ENCODE measurements around the gene TAOK3. TPM values are rescaled to one million over a fixed set of nuclear protein-coding genes. Genes with fewer than 3 reads are reported as not detected.

TAOK3 gene
- total RNA-seq, 1 donor from 2014 or later = 1.1 TPM

DNA sequence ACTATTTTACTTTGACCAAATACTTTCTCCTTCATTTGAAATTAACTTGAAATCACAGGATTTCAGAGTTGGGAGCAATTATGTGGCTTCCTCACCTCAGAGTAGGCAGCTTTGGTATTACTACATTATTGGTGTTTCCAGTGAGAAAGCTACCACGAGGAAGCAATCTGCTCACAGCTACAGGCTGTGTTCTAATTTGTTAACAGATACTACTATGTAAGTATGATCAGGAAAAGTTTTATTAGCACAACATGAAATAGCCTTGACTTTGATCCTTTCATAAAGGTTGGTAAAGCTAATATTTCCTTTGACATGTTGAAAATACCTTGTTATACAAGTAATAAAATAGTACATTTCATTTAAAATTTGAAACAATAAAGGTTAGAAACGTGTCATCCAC is 30.6 kb downstream of the TAOK3 start:
- no peaks in the 10 kb centered on the region for H3F3A ChIP-seq (ENCODE audit: low read depth)

GRCh38 chr12:118337194-118337838 is 35.4 kb downstream of the TAOK3 start:
- no peak overlapping the region for H3K27ac Mint-ChIP-seq
- no peaks in the 10 kb centered on the region for H3K79me2 ChIP-seq (ENCODE audit: low read depth)
- no peak overlapping the region for H3K4me2 ChIP-seq
- no peaks in the 10 kb centered on the region for H3K36me3 Mint-ChIP-seq
- no peak overlapping the region for H3K4me3 Mint-ChIP-seq
- H3K27ac ChIP-seq = no peak overlapping the region
- H4K20me1 ChIP-seq (ENCODE audit: low read depth) = no peaks in the 10 kb centered on the region
- H3K27me3 ChIP-seq = no peaks in the 10 kb centered on the region
- H3K4me1 ChIP-seq = no peaks in the 10 kb centered on the region
- no peaks in the 10 kb centered on the region for H3K9me3 ChIP-seq (ENCODE audit: low read depth)
- no peaks in the 10 kb centered on the region for H3K9me3 Mint-ChIP-seq
- H3K36me3 ChIP-seq = no peaks in the 10 kb centered on the region
- H3K4me3 ChIP-seq = no peak overlapping the region
- no peaks in the 10 kb centered on the region for H3F3A ChIP-seq (ENCODE audit: low read depth)
- no peak overlapping the region for H2AFZ ChIP-seq (replicated peaks)
- H3K4me1 Mint-ChIP-seq = peaks cover 4% of the 10 kb centered on the region
- H3K27me3 Mint-ChIP-seq (ENCODE audit: insufficient read depth, low read depth) = no peaks in the 10 kb centered on the region
- H3K9ac ChIP-seq = no peak overlapping the region
- DNase-seq (ENCODE audit: low spot score) = no peak
- TF ChIP-seq EZH2phosphoT487 (IDR thresholded peaks at IDR 0.05) (no peak), EZH2 (IDR thresholded peaks at IDR 0.05) (no peak)
- TF ChIP-seq, protein P1, sequence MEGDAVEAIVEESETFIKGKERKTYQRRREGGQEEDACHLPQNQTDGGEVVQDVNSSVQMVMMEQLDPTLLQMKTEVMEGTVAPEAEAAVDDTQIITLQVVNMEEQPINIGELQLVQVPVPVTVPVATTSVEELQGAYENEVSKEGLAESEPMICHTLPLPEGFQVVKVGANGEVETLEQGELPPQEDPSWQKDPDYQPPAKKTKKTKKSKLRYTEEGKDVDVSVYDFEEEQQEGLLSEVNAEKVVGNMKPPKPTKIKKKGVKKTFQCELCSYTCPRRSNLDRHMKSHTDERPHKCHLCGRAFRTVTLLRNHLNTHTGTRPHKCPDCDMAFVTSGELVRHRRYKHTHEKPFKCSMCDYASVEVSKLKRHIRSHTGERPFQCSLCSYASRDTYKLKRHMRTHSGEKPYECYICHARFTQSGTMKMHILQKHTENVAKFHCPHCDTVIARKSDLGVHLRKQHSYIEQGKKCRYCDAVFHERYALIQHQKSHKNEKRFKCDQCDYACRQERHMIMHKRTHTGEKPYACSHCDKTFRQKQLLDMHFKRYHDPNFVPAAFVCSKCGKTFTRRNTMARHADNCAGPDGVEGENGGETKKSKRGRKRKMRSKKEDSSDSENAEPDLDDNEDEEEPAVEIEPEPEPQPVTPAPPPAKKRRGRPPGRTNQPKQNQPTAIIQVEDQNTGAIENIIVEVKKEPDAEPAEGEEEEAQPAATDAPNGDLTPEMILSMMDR (IDR thresholded peaks at IDR 0.05) = no peak

More for the DNA sequence above, 30.6 kb downstream of the TAOK3 start:
- Histone ChIP-seq H3K4me3 (no peak overlapping the region), H3K36me3 (no peaks in the 10 kb centered on the region), H4K20me1 (ENCODE audit: low read depth) (no peaks in the 10 kb centered on the region), H3K9me3 (ENCODE audit: low read depth) (no peaks in the 10 kb centered on the region), H3K4me2 (no peak overlapping the region), H3K4me1 (peaks cover 9% of the 10 kb centered on the region), H3K79me2 (ENCODE audit: low read depth) (no peaks in the 10 kb centered on the region), H3K9ac (no peak overlapping the region), H3K27me3 (no peaks in the 10 kb centered on the region), H3K27ac (no peak overlapping the region), H2AFZ (replicated peaks) (no peak overlapping the region)
- Mint-ChIP-seq H3K4me3 (no peak overlapping the region), H3K9me3 (no peaks in the 10 kb centered on the region), H3K4me1 (peaks cover 4% of the 10 kb centered on the region), H3K27me3 (ENCODE audit: insufficient read depth, low read depth) (no peaks in the 10 kb centered on the region), H3K36me3 (no peaks in the 10 kb centered on the region), H3K27ac (no peak overlapping the region)
- TF ChIP-seq, protein P1 (IDR thresholded peaks at IDR 0.05) = no peak
- no peak for TF ChIP-seq EZH2 (IDR thresholded peaks at IDR 0.05)
- no peak for DNase-seq (ENCODE audit: low spot score)

GRCh38 chr12:118336123-118336522 is 36.6 kb downstream of the TAOK3 start:
- H3K36me3 Mint-ChIP-seq = no peaks in the 10 kb centered on the region
- TF ChIP-seq EZH2phosphoT487 (IDR thresholded peaks at IDR 0.05) = no peak
- no peaks in the 10 kb centered on the region for H3K36me3 ChIP-seq
- H3K9me3 ChIP-seq (ENCODE audit: low read depth) = no peaks in the 10 kb centered on the region
- H3K4me2 ChIP-seq = no peak overlapping the region
- H3K9me3 Mint-ChIP-seq = no peaks in the 10 kb centered on the region
- no peak overlapping the region for H2AFZ ChIP-seq (replicated peaks)
- H3K27me3 Mint-ChIP-seq (ENCODE audit: insufficient read depth, low read depth) = no peaks in the 10 kb centered on the region
- no peak overlapping the region for H3K9ac ChIP-seq
- H3K79me2 ChIP-seq (ENCODE audit: low read depth) = no peaks in the 10 kb centered on the region
- no peaks in the 10 kb centered on the region for H4K20me1 ChIP-seq (ENCODE audit: low read depth)
- H3K4me1 ChIP-seq = no peaks in the 10 kb centered on the region
- no peaks in the 10 kb centered on the region for H3K27me3 ChIP-seq
- no peak overlapping the region for H3K27ac ChIP-seq
- no peak overlapping the region for H3K4me3 Mint-ChIP-seq
- H3F3A ChIP-seq (ENCODE audit: low read depth) = no peaks in the 10 kb centered on the region
- DNase-seq (ENCODE audit: low spot score) = no peak
- no peak overlapping the region for H3K27ac Mint-ChIP-seq
- peaks cover 4% of the 10 kb centered on the region for H3K4me1 Mint-ChIP-seq
- no peak overlapping the region for H3K4me3 ChIP-seq

DNA sequence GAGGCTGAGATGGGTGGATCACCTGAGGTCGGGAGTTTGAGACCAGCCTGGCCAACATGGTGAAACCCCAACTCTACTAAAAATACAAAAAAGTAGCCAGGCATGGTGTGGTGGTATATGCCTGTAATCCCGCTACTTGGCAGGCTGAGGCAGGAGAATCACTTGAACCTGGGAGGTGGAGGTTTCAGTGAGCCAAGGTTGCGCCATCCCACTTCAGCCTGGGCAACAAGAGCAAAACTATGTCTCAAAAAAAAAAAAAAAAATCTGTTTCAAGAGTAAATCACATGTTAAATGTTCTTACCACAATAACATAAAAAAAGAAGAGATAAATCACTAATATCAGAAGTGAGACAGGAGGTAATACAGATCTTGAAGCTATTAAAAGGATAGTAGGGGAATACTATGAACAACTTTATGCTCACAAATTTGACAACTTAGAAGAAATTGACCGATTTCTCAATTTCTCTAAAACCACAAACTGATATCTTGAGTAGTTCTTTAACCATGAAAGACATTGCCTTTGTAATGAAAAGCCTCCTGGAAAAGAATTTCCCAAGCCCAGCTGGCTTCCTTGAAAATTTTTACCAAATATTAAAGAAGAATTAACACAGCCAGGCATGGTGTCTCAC is 37.7 kb downstream of the TAOK3 start:
- no peaks in the 10 kb centered on the region for H4K20me1 ChIP-seq (ENCODE audit: low read depth)
- H3K27me3 Mint-ChIP-seq (ENCODE audit: insufficient read depth, low read depth) = no peaks in the 10 kb centered on the region
- no peak overlapping the region for H3K27ac Mint-ChIP-seq
- peaks cover 4% of the 10 kb centered on the region for H3K4me1 Mint-ChIP-seq
- H3F3A ChIP-seq (ENCODE audit: low read depth) = no peaks in the 10 kb centered on the region
- no peak for DNase-seq (ENCODE audit: low spot score)
- H3K79me2 ChIP-seq (ENCODE audit: low read depth) = no peaks in the 10 kb centered on the region
- no peak overlapping the region for H2AFZ ChIP-seq (replicated peaks)
- no peak overlapping the region for H3K27ac ChIP-seq
- H3K4me2 ChIP-seq = no peak overlapping the region
- no peak overlapping the region for H3K4me3 Mint-ChIP-seq
- no peaks in the 10 kb centered on the region for H3K36me3 ChIP-seq
- H3K27me3 ChIP-seq = no peaks in the 10 kb centered on the region
- H3K4me1 ChIP-seq = no peaks in the 10 kb centered on the region
- TF ChIP-seq, protein P1 (IDR thresholded peaks at IDR 0.05) = no peak
- H3K4me3 ChIP-seq = no peak overlapping the region
- no peaks in the 10 kb centered on the region for H3K36me3 Mint-ChIP-seq
- no peaks in the 10 kb centered on the region for H3K9me3 ChIP-seq (ENCODE audit: low read depth)
- no peaks in the 10 kb centered on the region for H3K9me3 Mint-ChIP-seq
- no peak overlapping the region for H3K9ac ChIP-seq
